SU-DHL-6 (cell line): ENCODE measurements around the gene DCANP1.

Source experiments
- CTCF ChIP-seq: fragments of 200-600 bp; sonication (generic); IDR thresholded peaks from one replicate; pipeline ENCODE4 v1.5.1; 2017; ENCODE audit warnings: antibody characterized with exemption, mild to moderate bottlenecking, low read length, moderate library complexity; ENCODE audit not compliant: insufficient read depth, poor library complexity, severe bottlenecking
- EZH2phosphoT487 ChIP-seq: fragments of 200-600 bp; sonication (generic), shearing (Covaris generic); conservative IDR thresholded peaks from 2 replicates; pipeline ENCODE4 v1.6.1; 2018; ENCODE audit warnings: mild to moderate bottlenecking, antibody characterized with exemption, low read length, moderate library complexity, mixed read lengths

- TF ChIP-seq CTCF (no peak), EZH2phosphoT487 (no peak)
These were observed 48.0 kb downstream of the DCANP1 start, which contains the start of gene MACROH2A1 for GRCh38 chr5:135398855-135399793.
